HG03135 (cell line): ENCODE measurements around the gene CPNE4.

ENCODE experiments used
- ATAC-seq: cut with Tn5 transposase; IDR thresholded peaks from one replicate; pipeline ENCODE4 v1.9.1; 2021; ENCODE audit warnings: mild to moderate bottlenecking, moderate library complexity; ENCODE audit not compliant: unreplicated experiment

CPNE4 gene

GRCh38 chr3:131803113-131803512 is 231.7 kb downstream of the CPNE4 start:
- no peak for ATAC-seq

DNA sequence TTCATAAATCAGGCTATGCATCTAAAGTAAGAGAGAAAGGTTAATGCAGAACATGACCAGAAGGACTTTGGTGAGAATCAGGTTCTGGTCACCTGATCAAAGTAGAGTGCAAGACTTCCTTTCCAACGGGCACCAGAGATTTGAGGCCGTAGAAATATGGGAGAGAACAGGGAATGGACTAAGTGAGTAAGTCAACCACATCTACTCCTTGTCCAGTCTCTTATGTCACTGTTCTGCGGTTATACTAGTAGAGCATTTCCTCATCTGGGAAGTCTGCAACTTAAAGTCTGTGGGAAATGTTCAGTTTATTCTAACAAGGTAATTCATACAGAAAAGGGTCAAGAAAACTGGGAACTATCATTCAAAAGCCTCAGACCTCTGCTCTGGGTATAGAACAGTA is 232.8 kb downstream of the CPNE4 start:
- no peak for ATAC-seq

GRCh38 chr3:131801566-131801965 is 233.2 kb downstream of the CPNE4 start:
- ATAC-seq: no peak

DNA sequence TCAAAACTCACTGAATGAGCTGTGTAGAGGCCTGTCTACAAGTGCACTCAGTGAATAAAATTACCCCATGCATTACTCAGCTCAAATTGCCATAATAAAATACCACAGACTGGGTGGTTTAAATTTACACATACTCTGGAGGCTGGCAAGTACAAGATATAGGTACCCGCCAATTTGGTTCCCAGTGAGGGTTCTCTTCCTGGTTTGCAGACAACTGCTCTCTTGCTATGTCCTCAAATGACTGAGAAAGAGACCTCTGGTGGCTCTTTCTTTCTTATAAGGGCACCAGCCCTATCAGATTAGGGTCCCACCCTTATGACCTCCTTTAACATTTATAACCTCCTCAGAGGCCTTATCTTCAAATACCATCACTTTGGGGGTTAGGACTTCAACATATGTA is 237.0 kb downstream of the CPNE4 start:
- no peak for ATAC-seq

DNA sequence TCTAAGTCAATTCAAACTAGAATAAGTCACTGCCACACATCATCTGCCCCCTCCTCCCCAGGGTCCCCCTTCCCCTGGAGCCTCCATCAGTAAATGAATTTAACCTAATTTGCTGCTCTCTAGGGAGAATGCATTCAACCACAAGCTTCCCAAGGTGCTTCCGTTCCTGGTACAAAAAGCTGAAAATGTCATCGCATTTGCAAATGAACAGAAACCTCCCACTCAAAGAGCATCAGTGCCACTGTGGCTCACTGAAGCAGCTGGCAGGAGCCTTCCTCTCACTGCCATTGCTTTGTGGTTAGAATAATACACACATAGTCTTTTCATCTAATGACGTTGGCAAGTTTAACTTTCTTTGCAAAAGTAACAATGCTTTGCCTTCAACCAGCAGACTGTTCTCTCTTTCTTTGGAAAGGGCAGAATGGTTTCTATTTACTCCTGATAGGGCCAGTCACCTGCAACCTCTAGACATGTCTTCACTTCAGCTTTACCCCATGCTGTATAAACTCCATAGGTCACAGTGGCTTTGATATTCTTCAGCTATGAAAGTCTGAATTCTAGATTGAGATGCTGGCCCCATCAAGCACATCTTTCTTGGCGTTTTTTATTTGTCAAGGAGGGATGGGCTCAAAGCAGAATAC is 238.1 kb downstream of the CPNE4 start:
- ATAC-seq: no peak

- ATAC-seq: no peak
Observed at GRCh38 chr3:131796111-131796510, 238.7 kb downstream of the CPNE4 start.

DNA sequence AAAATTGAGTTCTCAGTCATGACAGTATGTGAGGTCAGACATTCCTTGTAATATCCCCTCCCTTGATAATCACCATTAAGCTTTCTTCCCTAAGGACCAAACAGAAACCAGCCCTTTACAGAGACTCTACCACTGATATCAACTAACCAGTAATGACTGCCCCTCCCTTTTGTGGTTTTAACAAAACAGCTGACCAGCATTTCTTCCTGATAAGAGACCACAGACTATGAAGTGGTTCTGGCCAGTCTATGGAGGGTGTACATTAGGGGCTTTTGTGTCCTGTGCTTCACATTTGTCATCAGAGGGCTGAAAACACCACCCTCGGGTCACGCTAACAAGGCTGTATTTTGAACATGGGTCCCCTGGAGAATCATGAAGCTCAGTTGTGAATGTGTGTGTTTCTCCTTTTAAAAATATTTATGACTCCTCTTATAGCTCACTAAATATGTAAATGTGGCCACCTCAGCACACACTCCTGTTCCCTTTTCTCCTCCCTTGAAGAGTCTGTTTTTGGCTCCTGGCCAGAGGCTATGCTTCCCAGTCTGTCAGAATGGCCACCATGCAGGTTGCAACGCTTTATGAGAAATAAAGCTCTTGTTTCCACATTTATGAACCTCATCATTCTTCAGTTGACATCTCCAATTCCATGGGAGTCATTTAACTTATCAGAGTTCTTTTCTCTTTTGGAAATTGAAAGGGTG is 239.3 kb downstream of the CPNE4 start:
- ATAC-seq: no peak

DNA sequence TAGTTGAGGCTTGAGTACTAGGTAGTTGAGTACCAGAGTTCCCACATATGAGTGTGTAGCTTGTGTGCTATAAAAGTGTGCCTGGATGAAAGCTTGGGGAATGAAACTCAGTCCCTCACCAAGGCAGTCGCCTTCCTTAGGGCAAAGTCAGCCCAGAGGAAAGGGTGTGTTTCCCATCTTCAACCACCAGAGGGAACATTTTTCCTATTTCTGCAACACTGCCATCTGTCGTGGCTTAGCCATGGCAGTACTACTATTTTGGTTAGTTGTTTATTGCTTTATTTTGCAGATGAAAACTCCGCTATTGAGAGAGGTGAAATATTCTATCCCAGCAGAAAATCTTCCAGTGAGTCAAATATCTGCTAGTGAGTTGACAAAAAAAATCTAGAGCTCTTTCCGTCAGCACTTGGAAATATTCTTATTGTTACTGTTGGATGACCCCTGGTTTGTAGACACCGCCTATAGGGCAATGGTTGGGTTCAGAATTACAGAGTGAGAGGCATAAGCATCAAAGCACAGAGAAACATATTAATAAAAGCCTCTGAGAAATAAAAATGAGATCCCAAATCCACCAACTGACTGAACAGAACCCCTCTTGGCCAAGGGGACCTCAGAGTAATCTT is 239.9 kb downstream of the CPNE4 start:
- ATAC-seq: peak; percentile 60

DNA sequence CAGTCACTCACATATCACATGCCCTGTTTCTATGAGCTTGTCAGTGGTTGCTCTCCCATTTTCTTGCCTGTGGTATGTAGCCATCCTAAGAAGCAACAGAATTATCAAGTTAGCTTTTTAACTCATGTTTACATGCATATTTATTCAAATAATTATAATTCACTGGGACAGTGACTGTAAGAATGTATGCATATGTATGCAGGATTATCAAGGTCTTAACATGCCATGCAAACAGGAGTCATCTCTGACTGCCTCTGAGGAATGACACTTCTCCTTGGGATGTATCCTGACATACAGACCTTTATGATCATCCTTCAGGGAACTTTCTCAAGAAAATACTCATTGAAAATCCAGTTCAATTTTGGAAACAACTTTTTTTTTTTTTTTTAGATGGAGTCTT is 240.9 kb downstream of the CPNE4 start:
- ATAC-seq: no peak

DNA sequence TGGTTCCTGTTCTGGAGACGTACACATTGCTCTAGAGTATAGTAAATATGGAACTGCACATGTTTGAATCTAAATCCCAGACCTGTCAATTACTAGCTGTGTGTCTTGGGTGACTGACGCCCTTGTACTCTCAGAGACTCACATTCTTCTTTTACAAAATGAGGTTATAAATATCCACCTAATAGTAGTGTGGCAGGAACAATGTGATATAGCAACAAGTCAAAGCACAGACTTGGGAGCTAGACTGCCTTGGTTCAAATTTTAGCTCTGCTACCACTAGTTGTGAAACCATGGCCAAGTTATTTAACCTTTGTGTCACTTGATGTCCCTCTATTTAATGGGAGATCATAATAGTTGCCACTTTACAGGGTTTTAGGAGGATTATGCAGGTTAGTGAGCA is 245.6 kb downstream of the CPNE4 start:
- ATAC-seq: no peak

GRCh38 chr3:131786386-131786785 is 248.4 kb downstream of the CPNE4 start:
- ATAC-seq: no peak

GRCh38 chr3:131782751-131783150 is 252.1 kb downstream of the CPNE4 start:
- ATAC-seq: no peak

GRCh38 chr3:131778526-131778925 is 256.3 kb downstream of the CPNE4 start:
- ATAC-seq: no peak

DNA sequence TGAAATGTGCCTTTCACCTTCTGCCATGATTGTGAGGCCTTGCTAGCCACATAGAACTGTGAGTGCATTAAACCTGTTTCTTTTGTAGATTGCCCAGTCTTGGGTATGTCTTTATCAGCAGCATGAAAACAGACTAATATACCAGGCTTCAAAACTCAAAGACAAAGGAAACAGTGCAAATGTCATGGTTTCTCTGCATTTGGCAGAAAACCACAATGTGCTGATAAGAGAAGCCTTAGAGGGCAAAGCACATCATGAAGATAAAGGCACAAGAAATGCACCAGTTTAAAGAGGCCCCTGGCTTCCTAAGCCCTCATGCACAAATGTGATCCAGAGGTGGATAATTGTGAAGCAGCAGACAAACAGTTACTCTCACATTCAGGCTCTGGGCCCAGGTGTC is 259.2 kb downstream of the CPNE4 start:
- ATAC-seq: no peak

DNA sequence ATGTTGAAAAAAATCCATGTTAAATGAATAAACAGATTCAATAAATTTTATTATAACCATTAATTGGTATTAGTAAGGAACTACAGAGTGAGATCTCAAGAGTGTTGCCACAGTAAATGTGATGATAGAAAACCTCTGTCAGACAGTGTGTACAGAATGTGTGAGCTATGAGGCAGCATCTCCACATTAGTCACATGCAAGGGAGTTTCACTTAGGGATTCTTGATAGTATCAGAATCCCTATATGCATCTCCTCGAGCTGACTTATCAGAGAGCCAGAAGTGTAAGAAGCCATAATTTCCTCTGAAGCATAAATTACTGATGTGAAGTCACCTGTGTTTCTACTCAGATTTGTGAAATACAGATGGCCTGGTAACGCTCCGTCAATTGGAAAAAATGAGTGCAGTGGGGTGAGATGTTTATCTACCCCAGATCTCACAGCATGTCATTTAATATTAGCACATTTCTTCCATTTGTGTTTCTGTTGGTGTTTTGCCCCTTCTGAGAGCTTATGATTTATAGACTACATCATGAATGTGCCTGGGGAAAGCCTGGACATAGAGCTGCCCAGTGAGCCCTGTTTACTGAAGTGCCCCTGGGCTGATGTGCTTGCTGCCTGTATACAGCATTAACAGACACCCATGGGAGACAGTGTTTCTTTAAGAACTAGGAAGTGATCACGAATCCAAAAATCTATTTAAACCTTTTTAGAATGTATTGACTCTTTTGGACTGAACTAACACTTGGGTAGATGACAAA is 262.4 kb downstream of the CPNE4 start:
- no peak for ATAC-seq

GRCh38 chr3:131762981-131763564 is 271.7 kb downstream of the CPNE4 start:
- no peak for ATAC-seq

DNA sequence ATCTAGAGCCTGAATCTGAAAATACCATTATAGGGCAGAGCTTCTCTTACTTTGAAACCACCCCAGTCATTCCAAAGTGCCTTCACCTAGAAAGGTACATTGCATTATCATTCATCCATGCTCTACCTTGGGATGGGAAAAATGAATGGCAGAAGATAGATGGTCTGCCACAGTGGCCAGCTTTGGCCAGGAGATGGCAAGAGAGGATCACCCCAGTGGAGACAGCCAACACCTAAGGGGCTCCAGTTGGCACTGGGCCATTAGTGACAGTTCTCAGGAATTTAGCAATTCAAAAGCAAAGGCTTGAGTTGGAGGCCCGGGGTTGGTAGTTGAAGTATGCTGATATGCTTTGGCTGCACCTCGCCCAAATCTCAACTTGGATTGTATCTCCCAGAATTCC is 278.4 kb downstream of the CPNE4 start:
- no peak for ATAC-seq

DNA sequence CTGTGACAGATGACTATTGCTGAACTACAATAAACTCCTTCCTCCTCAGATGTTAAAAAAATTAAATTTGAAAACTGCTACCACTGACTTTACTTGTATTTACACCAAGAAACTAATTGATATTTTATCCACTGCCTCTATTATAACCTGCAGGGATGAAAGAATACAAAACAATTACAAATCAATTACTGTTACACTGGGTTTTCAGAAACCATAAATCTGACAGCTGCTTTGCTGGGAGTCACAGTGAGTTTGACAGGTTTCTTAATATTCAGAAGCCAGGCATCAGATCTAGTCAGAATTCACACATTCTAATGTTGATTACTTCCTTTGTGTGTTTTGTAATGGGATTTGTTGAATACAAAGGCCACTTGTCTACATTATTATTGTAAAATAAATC is 279.4 kb downstream of the CPNE4 start:
- no peak for ATAC-seq

DNA sequence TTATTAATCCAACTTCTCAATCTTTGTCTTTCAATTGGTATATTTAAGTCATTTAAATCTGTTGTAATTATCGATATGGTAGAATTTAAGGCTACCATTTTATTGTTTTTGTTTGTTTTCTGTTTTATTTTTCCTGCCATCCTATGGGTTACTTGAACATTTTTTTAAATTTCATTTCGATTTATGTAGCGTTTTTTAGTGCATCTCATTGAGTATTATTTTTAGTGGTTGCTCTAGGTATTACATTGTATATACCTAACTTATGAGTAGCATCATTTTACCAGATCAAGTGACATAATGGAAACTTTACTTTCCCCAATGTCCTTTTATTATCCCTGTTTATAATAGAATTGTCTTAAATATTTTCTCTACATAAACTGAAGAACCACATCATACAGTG is 284.6 kb downstream of the CPNE4 start:
- ATAC-seq: no peak

- ATAC-seq: no peak
Observed at GRCh38 chr3:131749826-131750225, 285.0 kb downstream of the CPNE4 start.

DNA sequence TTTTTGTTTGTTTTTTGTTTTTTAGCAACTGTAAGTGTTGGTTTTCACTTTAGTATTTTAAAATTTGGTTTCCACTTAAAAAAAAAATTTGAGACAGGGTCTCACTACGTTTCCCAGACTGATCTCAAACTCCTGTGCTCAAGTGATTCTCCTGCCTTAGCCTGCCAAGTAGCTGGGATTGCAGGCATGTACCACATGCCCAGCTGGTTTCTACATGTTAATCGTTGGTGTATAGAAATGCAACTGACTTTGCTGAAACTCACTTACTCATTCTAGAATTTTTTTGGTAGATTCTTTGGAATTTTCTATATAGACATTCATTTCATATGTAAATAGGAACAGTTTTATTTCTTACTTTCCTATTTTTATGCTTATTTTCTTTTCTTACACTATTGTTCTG is 287.3 kb downstream of the CPNE4 start:
- no peak for ATAC-seq
